HG02642 (cell line): ENCODE results near the gene ASS1.

Source experiments
- ATAC-seq: cut with Tn5 transposase; IDR thresholded peaks from one replicate; pipeline ENCODE4 v1.9.1; 2021; ENCODE audit warnings: mild to moderate bottlenecking; ENCODE audit not compliant: unreplicated experiment, poor library complexity

The ASS1 gene

GRCh38 chr9:130549093-130549735 is 104.5 kb downstream of the ASS1 start:
- no peak for ATAC-seq
